Measurements from ENCODE around the gene UFSP1. TPM values are rescaled to one million over a fixed set of nuclear protein-coding genes. Genes with fewer than 3 reads are reported as not detected.

Gene UFSP1
- total and polyA plus RNA-seq, 2 of the 13 experiments (the other 11 are each of a cell fraction or from before 2014, with no cell fraction given): 0.65 to 3.3 TPM

GRCh38 chr7:100874577-100875355 is 14.7 kb downstream of the UFSP1 start, which contains the start of gene SRRT (continued):
- no peak; the same call in 1 of the 2 replicates for TF ChIP-seq PLSCR1 (CRISPR knock-in tag; IDR thresholded peaks at IDR 0.05; ENCODE audit: borderline replicate concordance)
- peak; percentile 70 for TF ChIP-seq PHF5A (CRISPR knock-in tag; IDR thresholded peaks at IDR 0.05; ENCODE audit: low read depth, unreplicated experiment)
- TF ChIP-seq ZNF556 (CRISPR knock-in tag; IDR thresholded peaks at IDR 0.05; ENCODE audit: borderline replicate concordance): peak; percentile 54
- TF ChIP-seq ZNF331 (CRISPR knock-in tag; IDR thresholded peaks at IDR 0.05): peak; percentile 57; the same call in 1 of the 2 replicates
- TF ChIP-seq GRHL1 (CRISPR knock-in tag; conservative IDR thresholded peaks at IDR 0.05): no peak
- peak; percentile 14; the same call in 1 of the 2 replicates for TF ChIP-seq NR2F6 (IDR thresholded peaks at IDR 0.05)
- TF ChIP-seq NR2F6 (CRISPR knock-in tag; IDR thresholded peaks at IDR 0.05): peak; percentile 70
- no peak for TF ChIP-seq IRF1 (CRISPR knock-in tag; IDR thresholded peaks at IDR 0.05; ENCODE audit: low read depth)
- TF ChIP-seq ZNF709 (CRISPR knock-in tag; IDR thresholded peaks at IDR 0.05): peak; percentile 47; the same call in 1 of the 2 replicates
- peak; percentile 51; the same call in 1 of the 2 replicates for TF ChIP-seq ZKSCAN8 (CRISPR knock-in tag; IDR thresholded peaks at IDR 0.05; ENCODE audit: borderline replicate concordance)
- TF ChIP-seq SP140L (CRISPR knock-in tag; IDR thresholded peaks at IDR 0.05; ENCODE audit: borderline replicate concordance): peak; percentile 34; the same call in 1 of the 2 replicates
- TF ChIP-seq AGO1 (IDR thresholded peaks at IDR 0.05; ENCODE audit: low read depth, low read length, poor library complexity, severe bottlenecking): peak; percentile 42
- TF ChIP-seq ZNF354B (CRISPR knock-in tag; IDR thresholded peaks at IDR 0.05): no peak
- TF ChIP-seq YEATS4 (CRISPR knock-in tag; IDR thresholded peaks at IDR 0.05; ENCODE audit: borderline replicate concordance): peak; percentile 89
- TF ChIP-seq ZNF570 (CRISPR knock-in tag; IDR thresholded peaks at IDR 0.05; ENCODE audit: borderline replicate concordance): no peak
- peak; percentile 4; the same call in 1 of the 2 replicates for TF ChIP-seq HNF4A (CRISPR knock-in tag; IDR thresholded peaks at IDR 0.05)
- peak; percentile 81; the same call in 1 of the 2 replicates for TF ChIP-seq KDM5A (IDR thresholded peaks at IDR 0.05; ENCODE audit: borderline replicate concordance, low read length)
- no peak for TF ChIP-seq PATZ1 (CRISPR knock-in tag; IDR thresholded peaks at IDR 0.05)
- no peak for TF ChIP-seq ZNF382 (CRISPR knock-in tag; IDR thresholded peaks at IDR 0.05; ENCODE audit: borderline replicate concordance)
- peak; percentile 92; the same call in 1 of the 2 replicates for TF ChIP-seq ZNF691 (CRISPR knock-in tag; IDR thresholded peaks at IDR 0.05; ENCODE audit: borderline replicate concordance, low read depth)
- 0 out of 2 replicates have a peak, but pooled peaks have one; percentile 70 for TF ChIP-seq PCBP1 (IDR thresholded peaks at IDR 0.05; ENCODE audit: borderline replicate concordance, low read depth, low read length)

Measured in HepG2 (cell line).